GM18511 (cell line): Measurements from ENCODE around the gene KCTD19.

ENCODE experiments used
- ATAC-seq: cut with Tn5 transposase; IDR thresholded peaks from one replicate; pipeline ENCODE4 v1.9.1; 2021; ENCODE audit warnings: mild to moderate bottlenecking, moderate library complexity; ENCODE audit not compliant: unreplicated experiment

KCTD19 gene

DNA sequence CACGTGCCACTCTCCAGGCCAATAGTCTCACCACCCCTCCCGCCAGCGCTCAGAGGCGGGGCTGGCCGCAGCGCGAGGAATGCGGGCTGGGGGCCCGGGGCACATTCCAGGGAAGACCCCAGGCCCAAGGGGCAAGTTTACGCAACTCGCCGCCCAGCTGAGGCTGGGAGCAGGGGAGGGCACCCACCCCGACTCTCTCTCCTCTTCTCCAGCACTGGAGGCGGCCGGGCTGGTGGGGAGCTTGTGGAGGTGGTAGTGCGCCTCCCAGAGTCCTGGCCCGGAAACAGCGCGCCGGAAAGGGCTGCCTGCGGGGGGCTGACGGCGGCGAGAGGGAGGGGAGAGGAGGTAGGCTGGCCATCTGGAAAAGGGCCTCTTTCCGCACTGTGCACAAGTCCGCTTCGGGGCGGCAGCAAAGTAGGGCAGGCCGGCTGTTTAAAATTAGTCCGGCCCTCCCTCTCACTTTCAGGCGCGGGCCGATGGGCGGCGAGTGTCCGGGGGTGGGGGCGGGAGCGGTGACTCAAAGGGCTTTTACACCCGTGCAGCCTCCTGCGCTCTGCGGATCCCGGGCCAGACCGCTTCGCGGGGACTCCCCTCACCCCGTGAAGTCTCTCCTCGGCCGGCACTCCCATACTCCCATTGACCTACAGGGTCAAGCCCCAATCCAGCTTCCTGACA lies 80.3 kb downstream of the KCTD19 start:
- ATAC-seq, result peak; percentile 28

DNA sequence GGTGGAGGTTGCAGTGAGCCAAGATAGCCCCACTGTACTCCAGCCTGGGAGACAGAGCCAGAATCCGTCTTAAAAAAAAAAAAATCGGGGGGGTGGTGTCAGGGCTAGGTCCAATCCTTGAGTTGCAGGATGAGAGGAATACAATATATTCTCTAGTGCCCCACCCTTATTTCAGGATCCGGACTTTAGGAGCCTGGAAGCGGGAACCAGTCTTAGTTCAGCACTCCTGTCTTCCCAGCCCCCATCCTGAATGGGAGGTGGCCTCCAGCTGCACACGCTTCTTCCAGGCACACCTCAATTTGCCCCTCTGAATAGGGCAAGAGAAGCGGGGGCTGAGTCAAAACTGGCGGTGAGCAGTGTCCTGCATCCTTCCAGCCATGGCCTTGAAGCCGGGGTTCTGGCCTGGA lies 80.9 kb downstream of the KCTD19 start:
- no peak for ATAC-seq

- ATAC-seq, result no peak
Measured at GRCh38 chr16:67245186-67245585, 81.4 kb downstream of the KCTD19 start.

DNA sequence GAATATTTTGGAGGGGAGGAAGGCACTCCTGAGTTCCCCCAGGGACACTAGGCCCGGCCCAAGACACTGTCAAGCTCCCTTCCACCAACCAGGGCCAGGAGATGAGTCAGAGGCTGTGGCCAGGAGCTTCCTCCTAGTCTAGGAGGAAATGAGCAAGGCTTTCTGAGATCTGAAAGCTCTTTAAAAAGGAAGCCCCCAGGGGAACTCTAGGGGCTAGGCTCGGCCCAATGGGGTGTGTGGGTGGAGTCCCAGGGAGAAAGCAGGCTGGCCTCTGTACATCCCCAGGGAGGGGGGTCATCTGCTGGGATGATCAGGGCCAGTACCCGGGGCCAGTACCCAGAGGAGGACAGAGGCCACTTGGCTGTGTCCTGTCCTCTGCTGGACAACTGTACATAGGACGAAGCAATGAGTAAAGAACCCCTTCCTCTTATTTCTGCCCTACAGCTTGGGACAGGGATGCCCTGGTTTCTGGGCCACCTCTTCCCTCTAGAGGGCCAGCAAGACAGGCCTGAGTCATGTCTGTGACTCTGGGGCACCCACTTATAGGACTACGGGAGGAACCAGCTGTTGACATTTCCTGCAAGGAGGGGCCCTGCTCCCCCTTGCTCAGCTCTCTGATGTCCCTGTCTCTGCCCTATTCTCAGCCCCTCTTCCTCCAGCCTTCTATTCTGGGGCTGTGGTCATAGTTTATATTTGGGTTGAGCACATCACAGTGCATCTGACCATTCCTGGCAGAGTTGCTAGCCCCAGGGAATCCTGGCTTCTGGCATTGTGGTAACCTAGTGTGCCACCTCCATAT lies 82.0 kb downstream of the KCTD19 start:
- ATAC-seq, result peak; percentile 61

DNA sequence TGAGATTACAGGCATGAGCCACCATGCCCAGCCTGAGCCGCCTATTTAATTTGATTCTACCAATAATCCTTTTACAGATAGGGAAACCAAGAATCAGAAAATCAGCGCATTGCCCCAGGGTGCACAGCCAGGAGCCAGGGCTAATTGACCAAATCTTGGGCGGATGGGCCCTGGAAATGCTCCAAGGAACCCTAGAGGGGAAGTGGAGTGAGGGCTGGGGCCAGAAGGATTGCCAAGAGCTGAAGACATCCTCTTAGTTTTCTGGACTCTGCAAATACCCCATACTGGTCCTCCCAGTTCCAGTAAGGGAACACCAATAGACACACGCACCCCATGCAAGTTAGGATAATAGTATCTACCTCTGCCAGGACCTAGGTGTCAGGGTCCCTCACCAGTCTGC lies 83.1 kb downstream of the KCTD19 start:
- no peak for ATAC-seq

DNA sequence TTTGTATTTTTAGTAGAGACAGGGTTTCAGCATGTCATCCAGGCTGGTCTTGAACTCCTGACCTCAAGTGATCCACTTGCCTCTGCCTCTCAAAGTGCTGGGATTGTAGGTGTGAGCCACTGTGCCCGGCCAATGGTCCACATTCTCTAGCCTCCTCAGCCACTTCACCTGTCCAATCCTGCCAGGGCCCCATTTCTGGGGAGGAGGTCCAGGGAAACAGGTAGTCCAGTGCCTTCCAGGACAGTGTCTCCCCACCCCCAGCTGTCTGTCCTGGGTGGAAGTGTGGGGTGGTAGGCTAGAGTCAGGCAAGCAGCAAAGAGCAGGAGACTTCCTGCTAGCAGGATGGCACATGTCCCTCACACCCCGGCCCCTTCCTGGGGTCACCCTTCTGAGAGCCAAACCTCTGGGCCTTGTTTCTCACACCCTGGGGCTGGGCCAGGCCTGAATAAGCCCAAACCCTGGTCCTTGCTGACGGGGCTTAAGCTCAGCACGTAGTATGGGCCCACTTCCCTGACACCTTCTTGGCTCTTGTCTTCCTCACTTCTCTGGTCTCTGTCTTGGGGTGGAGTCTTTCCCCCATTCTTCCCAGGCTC lies 84.3 kb downstream of the KCTD19 start:
- no peak for ATAC-seq

GRCh38 chr16:67241008-67241900 lies 85.3 kb downstream of the KCTD19 start:
- ATAC-seq, result no peak

GRCh38 chr16:67240506-67240905 lies 86.0 kb downstream of the KCTD19 start:
- ATAC-seq, result no peak
